HepG2 (cell line): ENCODE data around the gene TCF25. TPM values are rescaled to one million over a fixed set of nuclear protein-coding genes. Genes with fewer than 3 reads are reported as not detected.

Source experiments
- DMTF1 ChIP-seq: sonication (generic); formaldehyde crosslinking; IDR thresholded peaks from 2 replicates; pipeline ENCODE4 v1.4.0; 2020; ENCODE audit warnings: mild to moderate bottlenecking, missing genetic modification reagents
- DR1 ChIP-seq: sonication (generic); formaldehyde crosslinking; IDR thresholded peaks from 2 replicates; pipeline ENCODE4 v1.8.0; 2021; ENCODE audit warnings: mild to moderate bottlenecking, missing genetic modification reagents, inconsistent platforms
- ETV5 ChIP-seq: IDR thresholded peaks from 2 replicates; pipeline ENCODE4 v1.6.1; 2018; ENCODE audit warnings: missing biosample characterization, missing genetic modification reagents, inconsistent platforms, borderline replicate concordance
- FOXP1 ChIP-seq, 2 experiments: fragments of 450-650 bp in 1 of 2; IDR thresholded peaks; 2 replicates each; pipeline ENCODE4 v1.6.1; 2017 to 2018; ENCODE audit warnings: antibody characterized with exemption in 1 of 2
- KLF12 ChIP-seq: sonication (generic); formaldehyde crosslinking; IDR thresholded peaks from 2 replicates; pipeline ENCODE4 v1.4.0; 2020; ENCODE audit warnings: missing genetic modification reagents, borderline replicate concordance
- MIER3 ChIP-seq: IDR thresholded peaks from 2 replicates; pipeline ENCODE4 v1.6.1; 2016; ENCODE audit warnings: missing compliant biosample characterization, borderline replicate concordance
- MTF1 ChIP-seq: sonication (generic); formaldehyde crosslinking; IDR thresholded peaks from 2 replicates; pipeline ENCODE4 v1.5.0; 2020; ENCODE audit warnings: missing genetic modification reagents
- MTF2 ChIP-seq: sonication (generic); formaldehyde crosslinking; IDR thresholded peaks from 2 replicates; pipeline ENCODE4 v1.5.0; 2020; ENCODE audit warnings: missing genetic modification reagents, borderline replicate concordance
- MZF1 ChIP-seq: sonication (generic); formaldehyde crosslinking; IDR thresholded peaks from 2 replicates; pipeline ENCODE4 v1.8.1; 2023; ENCODE audit warnings: mild to moderate bottlenecking, missing genetic modification reagents, borderline replicate concordance
- NBN ChIP-seq: fragments of 450-650 bp; conservative IDR thresholded peaks from 2 replicates; pipeline ENCODE4 v1.6.1; 2017
- NFE2L1 ChIP-seq: sonication (generic); formaldehyde crosslinking; IDR thresholded peaks from 2 replicates; pipeline ENCODE4 v1.4.0; 2020; ENCODE audit warnings: missing genetic modification reagents, mild to moderate bottlenecking, borderline replicate concordance
- NFIC ChIP-seq: IDR thresholded peaks from 2 replicates; pipeline ENCODE4 v1.6.1; 2012; ENCODE audit warnings: mild to moderate bottlenecking, low read length, inconsistent platforms
- PAWR ChIP-seq: sonication (generic); formaldehyde crosslinking; IDR thresholded peaks from 2 replicates; pipeline ENCODE4 v1.4.0; 2020; ENCODE audit warnings: missing genetic modification reagents, mild to moderate bottlenecking, borderline replicate concordance
- PHF5A ChIP-seq: IDR thresholded peaks from one replicate; pipeline ENCODE4 v1.6.1; 2018; ENCODE audit warnings: low read depth, missing genetic modification reagents; ENCODE audit not compliant: unreplicated experiment
- RAD51 ChIP-seq: fragments of 450-650 bp; IDR thresholded peaks from 2 replicates; pipeline ENCODE4 v1.6.1; 2016; ENCODE audit warnings: borderline replicate concordance
- RBFOX2 ChIP-seq: fragments of 200-400 bp; formaldehyde crosslinking; IDR thresholded peaks from 2 replicates; pipeline ENCODE4 v1.6.1; 2017; ENCODE audit warnings: low read depth, mild to moderate bottlenecking, low read length
- RFX1 ChIP-seq: fragments of 450-650 bp; IDR thresholded peaks from 2 replicates; pipeline ENCODE4 v1.6.1; 2017
- RORA ChIP-seq: sonication (generic); formaldehyde crosslinking; IDR thresholded peaks from 2 replicates; pipeline ENCODE4 v1.5.0; 2020; ENCODE audit warnings: mild to moderate bottlenecking, missing genetic modification reagents, moderate library complexity
- SNAI1 ChIP-seq: sonication (generic); formaldehyde crosslinking; IDR thresholded peaks from 2 replicates; pipeline ENCODE4 v1.5.0; 2020; ENCODE audit warnings: mild to moderate bottlenecking, missing genetic modification reagents, borderline replicate concordance
- TARDBP ChIP-seq: sonication (generic); formaldehyde crosslinking; IDR thresholded peaks from 2 replicates; pipeline ENCODE4 v1.8.0; 2022; ENCODE audit warnings: mild to moderate bottlenecking, missing genetic modification reagents
- ZBTB1 ChIP-seq: sonication (generic); formaldehyde crosslinking; IDR thresholded peaks from 2 replicates; pipeline ENCODE4 v1.4.0; 2020; ENCODE audit warnings: missing genetic modification reagents, borderline replicate concordance
- ZFX ChIP-seq: sonication (generic); formaldehyde crosslinking; IDR thresholded peaks from 2 replicates; pipeline ENCODE4 v1.4.0; 2020; ENCODE audit warnings: mild to moderate bottlenecking, low read depth, missing genetic modification reagents, moderate library complexity
- ZNF414 ChIP-seq: sonication (generic); formaldehyde crosslinking; IDR thresholded peaks from 2 replicates; pipeline ENCODE4 v1.5.0; 2020; ENCODE audit warnings: missing genetic modification reagents
- ZNF552 ChIP-seq: sonication (generic); formaldehyde crosslinking; IDR thresholded peaks from 2 replicates; pipeline ENCODE4 v1.9.0; 2022; ENCODE audit warnings: missing genetic modification reagents, mild to moderate bottlenecking, borderline replicate concordance
- ZNF558 ChIP-seq: sonication (generic); formaldehyde crosslinking; IDR thresholded peaks from 2 replicates; pipeline ENCODE4 v1.9.0; 2022; ENCODE audit warnings: mild to moderate bottlenecking, missing genetic modification reagents, borderline replicate concordance
- ZNF619 ChIP-seq: sonication (generic); formaldehyde crosslinking; IDR thresholded peaks from 2 replicates; pipeline ENCODE4 v1.4.0; 2020; ENCODE audit warnings: mild to moderate bottlenecking, missing genetic modification reagents
- ZNF841 ChIP-seq: sonication (generic); formaldehyde crosslinking; IDR thresholded peaks from 2 replicates; pipeline ENCODE4 v1.8.1; 2023; ENCODE audit warnings: missing genetic modification reagents, borderline replicate concordance
- polyA plus RNA-seq, 8 experiments: library from polyadenylated mRNA; depleted of rRNA in 3 of 8; stranded (reverse) in 7 of 8; unstranded in 1 of 8; fragments of >200 nt; fragmentation: Illumina TruSeq in 4 of 8; extraction: Trizol in 4 of 8; gene quantifications; 2 replicates each; pipeline versions ENCODE4 v1.2.1 to v1.2.3, GENCODE V29; 2011 to 2016; ENCODE audit warnings: low read depth in 4 of 8, missing spikeins in 1 of 8, mixed read lengths in 1 of 8; ENCODE audit not compliant: insufficient read depth in 1 of 8
- total RNA-seq, 5 experiments: library from RNA; depleted of rRNA; stranded (reverse); fragments of >200 nt; fragmentation: Illumina TruSeq; extraction: Trizol; gene quantifications; 2 replicates each; pipeline ENCODE4 v1.2.3, GENCODE V29; 2016; ENCODE audit warnings: low read depth in 1 of 5

The TCF25 gene
- total and polyA plus RNA-seq, 2 of the 13 experiments (the other 11 are each of a cell fraction or from before 2014, with no cell fraction given): 138 to 206 TPM

- TF ChIP-seq ETV5 (CRISPR knock-in tag): peak; percentile 75; the same call in 1 of the 2 replicates
- TF ChIP-seq NFIC: no peak
- TF ChIP-seq MTF2 (CRISPR knock-in tag): no peak
- TF ChIP-seq DMTF1: peak; percentile 83; the same call in 1 of the 2 replicates
- peak; percentile 83 for TF ChIP-seq DR1 (CRISPR knock-in tag)
- TF ChIP-seq MZF1 (CRISPR knock-in tag): no peak
- 0 out of 2 replicates have a peak, but pooled peaks have one; percentile 52 for TF ChIP-seq ZBTB1 (CRISPR knock-in tag)
- no peak for TF ChIP-seq FOXP1 (IDR thresholded peaks at IDR 0.05)
- no peak for TF ChIP-seq FOXP1 (CRISPR knock-in tag; IDR thresholded peaks at IDR 0.05)
- TF ChIP-seq RFX1: no peak
- TF ChIP-seq ZNF619: peak; percentile 91
- peak; percentile 92; the same call in 1 of the 2 replicates for TF ChIP-seq ZNF552 (CRISPR knock-in tag)
- no peak; the same call in 1 of the 2 replicates for TF ChIP-seq NFE2L1
- no peak for TF ChIP-seq RORA (CRISPR knock-in tag)
- TF ChIP-seq RBFOX2: peak; percentile 74
- peak; percentile 53 for TF ChIP-seq PHF5A (CRISPR knock-in tag)
- TF ChIP-seq KLF12 (CRISPR knock-in tag): peak; percentile 79
- TF ChIP-seq MIER3 (CRISPR knock-in tag): peak; percentile 86
- TF ChIP-seq ZFX: peak; percentile 96
- TF ChIP-seq PAWR: no peak
- TF ChIP-seq TARDBP (CRISPR knock-in tag): peak; percentile 100
- TF ChIP-seq ZNF414 (CRISPR knock-in tag): peak; percentile 66; the same call in 1 of the 2 replicates
- TF ChIP-seq ZNF841 (CRISPR knock-in tag): no peak
- 0 out of 2 replicates have a peak, but pooled peaks have one; percentile 54 for TF ChIP-seq MTF1 (CRISPR knock-in tag)
- no peak for TF ChIP-seq RAD51
- TF ChIP-seq ZNF558: peak; percentile 96; the same call in 1 of the 2 replicates
- no peak; the same call in 1 of the 2 replicates for TF ChIP-seq SNAI1 (CRISPR knock-in tag)
- TF ChIP-seq NBN: no peak
Measured at GRCh38 chr16:89915303-89916232, 42.2 kb downstream of the TCF25 start (continued).
